ENCODE measurements around the gene ORMDL3. TPM values are rescaled to one million over a fixed set of nuclear protein-coding genes. Genes with fewer than 3 reads are reported as not detected.
"Not testable (repeated sequence)": the region's sequence is repeated elsewhere in the genome, so short reads cannot be mapped to it uniquely, and the experiment has no call there.

ORMDL3 gene
- total RNA-seq, 1 donor from 2014 or later, result 26.6 TPM

DNA sequence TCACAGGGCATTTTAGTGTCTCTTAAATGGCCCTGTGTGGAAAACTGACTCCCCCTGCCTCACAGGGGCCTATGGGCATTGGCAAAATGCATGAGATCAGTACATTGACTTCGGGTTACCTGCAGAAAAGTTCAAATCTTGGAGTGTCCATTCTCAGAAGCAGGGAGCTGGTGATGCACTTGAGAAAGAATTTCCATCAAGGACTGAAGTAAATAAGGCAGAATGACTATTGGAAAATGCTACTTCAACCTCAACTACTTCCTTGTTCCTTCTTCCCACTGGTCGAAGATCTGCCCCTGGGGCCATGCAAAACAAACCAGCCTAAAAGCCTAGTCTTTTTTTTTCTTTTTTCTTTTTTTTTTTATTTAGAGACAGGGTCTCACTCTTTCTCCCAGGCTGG lies 21.6 kb upstream of the ORMDL3 start:
- FAIRE-seq (no peak), DNase-seq (ENCODE audit: low read depth) (peak; percentile 35)
- H3K27me3 ChIP-seq (ENCODE audit: control insufficient read depth, insufficient read depth, low read length), result no peaks in the 10 kb centered on the region
- no peak overlapping the region for H3K4me3 ChIP-seq (ENCODE audit: low read depth, low read length)
- no peaks in the 10 kb centered on the region for H3K36me3 ChIP-seq (ENCODE audit: control insufficient read depth, insufficient read depth, low read length)
- TF ChIP-seq CTCF (IDR thresholded peaks at IDR 0.05; ENCODE audit: insufficient read depth, low read length, severe bottlenecking), result no peak

DNA sequence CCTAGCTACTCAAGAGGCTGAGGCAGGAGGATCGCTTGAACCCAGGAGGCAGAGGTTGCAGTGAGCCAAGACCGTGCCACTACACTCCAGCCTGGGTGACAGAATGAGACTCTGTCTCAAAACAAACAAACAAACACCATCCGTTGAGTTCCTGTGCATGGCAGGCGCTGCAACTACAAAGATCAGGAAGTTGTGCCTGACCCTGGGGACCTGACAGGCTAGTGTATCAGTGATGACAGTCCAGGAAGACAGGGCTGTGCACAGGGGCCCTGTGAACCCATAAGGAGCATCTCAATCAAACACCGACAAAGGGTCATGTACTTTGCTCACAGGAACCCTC lies 21.1 kb upstream of the ORMDL3 start:
- FAIRE-seq; H3K27me3 ChIP-seq (ENCODE audit: control insufficient read depth, insufficient read depth, low read length); DNase-seq (ENCODE audit: low read depth); H3K36me3 ChIP-seq (ENCODE audit: control insufficient read depth, insufficient read depth, low read length); H3K4me3 ChIP-seq (ENCODE audit: low read depth, low read length): not testable (repeated sequence)

- FAIRE-seq (no peak), DNase-seq (ENCODE audit: low read depth) (peak; percentile 74)
- H3K27me3 ChIP-seq (ENCODE audit: control insufficient read depth, insufficient read depth, low read length), result no peaks in the 10 kb centered on the region
- TF ChIP-seq CTCF (IDR thresholded peaks at IDR 0.05; ENCODE audit: insufficient read depth, low read length, severe bottlenecking), result no peak
- no peaks in the 10 kb centered on the region for H3K36me3 ChIP-seq (ENCODE audit: control insufficient read depth, insufficient read depth, low read length)
- H3K4me3 ChIP-seq (ENCODE audit: low read depth, low read length), result no peak overlapping the region
Observed at GRCh38 chr17:39946551-39947330, 19.3 kb upstream of the ORMDL3 start.

GRCh38 chr17:39944393-39944711 lies 17.0 kb upstream of the ORMDL3 start:
- no peak for DNase-seq (ENCODE audit: low read depth)
- H3K27me3 ChIP-seq (ENCODE audit: control insufficient read depth, insufficient read depth, low read length), result no peaks in the 10 kb centered on the region
- H3K4me3 ChIP-seq (ENCODE audit: low read depth, low read length), result no peak overlapping the region
- H3K36me3 ChIP-seq (ENCODE audit: control insufficient read depth, insufficient read depth, low read length), result no peaks in the 10 kb centered on the region
- FAIRE-seq, result no peak
- no peak for TF ChIP-seq CTCF (IDR thresholded peaks at IDR 0.05; ENCODE audit: insufficient read depth, low read length, severe bottlenecking)

GRCh38 chr17:39943702-39944392 lies 16.4 kb upstream of the ORMDL3 start:
- no peaks in the 10 kb centered on the region for H3K36me3 ChIP-seq (ENCODE audit: control insufficient read depth, insufficient read depth, low read length)
- no peak for TF ChIP-seq CTCF (IDR thresholded peaks at IDR 0.05; ENCODE audit: insufficient read depth, low read length, severe bottlenecking)
- DNase-seq (ENCODE audit: low read depth) (no peak), FAIRE-seq (no peak)
- no peak overlapping the region for H3K4me3 ChIP-seq (ENCODE audit: low read depth, low read length)
- H3K27me3 ChIP-seq (ENCODE audit: control insufficient read depth, insufficient read depth, low read length), result no peaks in the 10 kb centered on the region

GRCh38 chr17:39939588-39940419 lies 12.4 kb upstream of the ORMDL3 start:
- DNase-seq (ENCODE audit: low read depth), result peak; percentile 75
- TF ChIP-seq CTCF (IDR thresholded peaks at IDR 0.05; ENCODE audit: insufficient read depth, low read length, severe bottlenecking), result peak; percentile 7
- Histone ChIP-seq H3K36me3 (ENCODE audit: control insufficient read depth, insufficient read depth, low read length) (no peaks in the 10 kb centered on the region), H3K27me3 (ENCODE audit: control insufficient read depth, insufficient read depth, low read length) (no peaks in the 10 kb centered on the region), H3K4me3 (ENCODE audit: low read depth, low read length) (no peak overlapping the region)
- FAIRE-seq, result no peak
